Natural killer cell (primary cell): ENCODE results near the gene BCL2L2. TPM values are rescaled to one million over a fixed set of nuclear protein-coding genes. Genes with fewer than 3 reads are reported as not detected.

Source experiments
- ATAC-seq, 3 donors: fragments of 150-1000 bp in 2 of 3; fragments of 200-7000 bp in 1 of 3; cut with Tn5 transposase; 1 replicate in 1 of 3; 2 replicates in 2 of 3; pipeline ENCODE4 v1.10.0; 2021; ENCODE audit warnings: mild to moderate bottlenecking in 2 of 3, moderate library complexity in 2 of 3
- DNase-seq, 2 donors: peaks; one replicate each; pipeline versions ENCODE4 v3.0.0 to v3.0.0-alpha.2; 2013 to 2021; ENCODE audit warnings: mixed read lengths in 1 of 2
- H3K27ac ChIP-seq: one replicate; pipeline ENCODE4 v1.5.1; 2013; ENCODE audit warnings: mild to moderate bottlenecking, low read length
- H3K27me3 ChIP-seq: one replicate; pipeline ENCODE4 v1.6.1; 2013; ENCODE audit warnings: low read length; ENCODE audit not compliant: control insufficient read depth, insufficient read depth
- H3K36me3 ChIP-seq: one replicate; pipeline ENCODE4 v1.6.1; 2013; ENCODE audit warnings: low read length; ENCODE audit not compliant: control insufficient read depth, insufficient read depth
- H3K4me1 ChIP-seq: one replicate; pipeline ENCODE4 v1.6.1; 2013; ENCODE audit warnings: low read length; ENCODE audit not compliant: control insufficient read depth, insufficient read depth
- H3K4me3 ChIP-seq: one replicate; pipeline ENCODE4 v1.5.1; 2013; ENCODE audit warnings: low read length
- H3K9me3 ChIP-seq: one replicate; pipeline ENCODE4 v1.6.1; 2013; ENCODE audit warnings: low read length; ENCODE audit not compliant: control insufficient read depth, insufficient read depth
- H3K27ac Mint-ChIP-seq, 2 donors: one replicate each; pipeline ENCODE4 v1.8.0; 2022; ENCODE audit warnings: mild to moderate bottlenecking in 2 of 2, mixed read lengths in 2 of 2, moderate library complexity in 1 of 2
- H3K27me3 Mint-ChIP-seq, 2 donors: one replicate each; pipeline ENCODE4 v1.8.0; 2022; ENCODE audit warnings: low read depth in 2 of 2, mixed read lengths in 2 of 2
- H3K36me3 Mint-ChIP-seq: one replicate; pipeline ENCODE4 v1.8.0; 2022; ENCODE audit warnings: mixed read lengths
- H3K4me1 Mint-ChIP-seq, 2 donors: one replicate each; pipeline ENCODE4 v1.8.0; 2022; ENCODE audit warnings: mixed read lengths in 2 of 2
- H3K4me3 Mint-ChIP-seq: one replicate; pipeline ENCODE4 v1.8.0; 2022; ENCODE audit warnings: mild to moderate bottlenecking, moderate library complexity, mixed read lengths
- H3K9me3 Mint-ChIP-seq, 2 donors: one replicate each; pipeline ENCODE4 v1.8.0; 2022; ENCODE audit warnings: mixed read lengths in 2 of 2
- WGBS: methylation state at CpG from one replicate; pipeline ENCODE4 v1.1.7; 2013; ENCODE audit warnings: missing lambda C conversion rate; ENCODE audit not compliant: insufficient coverage; 5-methylcytosine and 5-hydroxymethylcytosine counted together
- intact Hi-C: fragments of 100-400 bp; cut with micrococcal nuclease; formaldehyde crosslinking; loops from one replicate; pipeline ENCODE4 v1.14.2; 2022
- total RNA-seq, 4 donors: library from RNA; stranded (reverse); fragments of 120-200 nt in 1 of 4; gene quantifications; one replicate each; pipeline versions ENCODE4 v1.2.3 to v1.2.4, GENCODE V29; 2013 to 2022
- TF ChIP-seq, protein P1 (sequence below): fragments of 200-600 bp; IDR thresholded peaks from one replicate; pipeline ENCODE4 v1.8.0; 2022; ENCODE audit warnings: antibody characterized with exemption

Gene BCL2L2
- total RNA-seq, 3 donors from 2014 or later (not counting 1 experiment from before 2014, with no cell fraction given) = 13.8 to 25.3 (median 14.4) TPM

DNA sequence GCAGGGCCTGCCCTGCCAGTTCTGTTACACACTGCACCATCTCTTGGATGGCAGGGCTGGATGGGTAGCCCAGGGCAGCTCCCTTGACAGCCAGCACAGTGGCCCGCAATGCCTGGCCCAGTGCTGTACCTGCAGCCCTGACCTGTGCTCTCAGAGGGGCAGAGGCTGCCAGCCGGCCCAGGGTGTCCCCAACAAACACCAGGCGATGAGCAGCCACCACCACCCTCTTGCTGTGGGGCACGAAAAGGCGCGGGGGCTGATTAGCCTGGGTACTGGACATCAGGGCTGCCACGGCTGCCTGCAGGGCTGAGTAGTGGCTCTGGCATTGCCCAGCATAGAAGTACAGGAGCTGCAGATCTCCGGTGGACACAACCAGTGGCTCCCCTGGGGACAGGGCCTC, 50.6 kb downstream of the BCL2L2 start:
- Mint-ChIP-seq H3K9me3 (no peaks in the 10 kb centered on the region), H3K4me3 (no peak overlapping the region), H3K4me1 (peaks cover 7% of the 10 kb centered on the region in 2 donors), H3K36me3 (no peaks in the 10 kb centered on the region), H3K27me3 (peaks cover 30 to 31% of the 10 kb centered on the region in 2 donors), H3K27ac (no peak overlapping the region)
- Histone ChIP-seq H3K4me1 (peaks cover 6% of the 10 kb centered on the region), H3K36me3 (no peaks in the 10 kb centered on the region), H3K27ac (no peak overlapping the region), H3K4me3 (no peak overlapping the region), H3K27me3 (peaks cover 10% of the 10 kb centered on the region), H3K9me3 (no peaks in the 10 kb centered on the region)
- TF ChIP-seq, protein P1, sequence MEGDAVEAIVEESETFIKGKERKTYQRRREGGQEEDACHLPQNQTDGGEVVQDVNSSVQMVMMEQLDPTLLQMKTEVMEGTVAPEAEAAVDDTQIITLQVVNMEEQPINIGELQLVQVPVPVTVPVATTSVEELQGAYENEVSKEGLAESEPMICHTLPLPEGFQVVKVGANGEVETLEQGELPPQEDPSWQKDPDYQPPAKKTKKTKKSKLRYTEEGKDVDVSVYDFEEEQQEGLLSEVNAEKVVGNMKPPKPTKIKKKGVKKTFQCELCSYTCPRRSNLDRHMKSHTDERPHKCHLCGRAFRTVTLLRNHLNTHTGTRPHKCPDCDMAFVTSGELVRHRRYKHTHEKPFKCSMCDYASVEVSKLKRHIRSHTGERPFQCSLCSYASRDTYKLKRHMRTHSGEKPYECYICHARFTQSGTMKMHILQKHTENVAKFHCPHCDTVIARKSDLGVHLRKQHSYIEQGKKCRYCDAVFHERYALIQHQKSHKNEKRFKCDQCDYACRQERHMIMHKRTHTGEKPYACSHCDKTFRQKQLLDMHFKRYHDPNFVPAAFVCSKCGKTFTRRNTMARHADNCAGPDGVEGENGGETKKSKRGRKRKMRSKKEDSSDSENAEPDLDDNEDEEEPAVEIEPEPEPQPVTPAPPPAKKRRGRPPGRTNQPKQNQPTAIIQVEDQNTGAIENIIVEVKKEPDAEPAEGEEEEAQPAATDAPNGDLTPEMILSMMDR = no peak
- WGBS = 90% methylated on average over 8 of the region's 8 CpGs
- no peak for DNase-seq
- intact Hi-C loops = no loop called here
- ATAC-seq = no peak

DNA sequence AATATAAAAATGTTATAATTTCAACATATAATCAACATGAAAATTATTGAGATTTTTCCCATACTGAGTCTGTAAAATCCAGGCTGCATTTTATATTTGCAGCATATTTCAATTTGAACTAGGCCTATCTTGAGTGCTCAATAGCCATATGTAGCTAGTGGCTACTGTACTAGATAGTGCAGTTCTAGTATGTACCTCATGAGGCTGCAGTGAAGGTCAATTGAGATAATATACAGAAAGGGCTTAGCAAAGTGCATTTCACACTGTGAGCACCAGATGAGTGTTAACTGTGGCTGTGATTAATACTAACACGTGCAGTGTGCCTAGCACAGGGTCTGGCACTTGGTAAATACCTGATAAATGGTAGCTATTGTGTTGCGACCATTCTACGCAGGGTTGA, 51.4 kb downstream of the BCL2L2 start:
- Mint-ChIP-seq H3K4me3 (no peak overlapping the region), H3K4me1 (peaks cover 4% of the 10 kb centered on the region in 2 donors), H3K27me3 (peaks cover 26 to 29% of the 10 kb centered on the region in 2 donors), H3K27ac (no peak overlapping the region), H3K9me3 (no peaks in the 10 kb centered on the region), H3K36me3 (no peaks in the 10 kb centered on the region)
- TF ChIP-seq, protein P1 = no peak
- DNase-seq = no peak
- 88% methylated on average over 3 of the region's 3 CpGs for WGBS
- Histone ChIP-seq H3K27ac (no peak overlapping the region), H3K4me1 (no peaks in the 10 kb centered on the region), H3K36me3 (no peaks in the 10 kb centered on the region), H3K27me3 (peaks cover 9% of the 10 kb centered on the region), H3K9me3 (no peaks in the 10 kb centered on the region), H3K4me3 (no peak overlapping the region)
- no peak for ATAC-seq
- intact Hi-C loops = no loop called here

DNA sequence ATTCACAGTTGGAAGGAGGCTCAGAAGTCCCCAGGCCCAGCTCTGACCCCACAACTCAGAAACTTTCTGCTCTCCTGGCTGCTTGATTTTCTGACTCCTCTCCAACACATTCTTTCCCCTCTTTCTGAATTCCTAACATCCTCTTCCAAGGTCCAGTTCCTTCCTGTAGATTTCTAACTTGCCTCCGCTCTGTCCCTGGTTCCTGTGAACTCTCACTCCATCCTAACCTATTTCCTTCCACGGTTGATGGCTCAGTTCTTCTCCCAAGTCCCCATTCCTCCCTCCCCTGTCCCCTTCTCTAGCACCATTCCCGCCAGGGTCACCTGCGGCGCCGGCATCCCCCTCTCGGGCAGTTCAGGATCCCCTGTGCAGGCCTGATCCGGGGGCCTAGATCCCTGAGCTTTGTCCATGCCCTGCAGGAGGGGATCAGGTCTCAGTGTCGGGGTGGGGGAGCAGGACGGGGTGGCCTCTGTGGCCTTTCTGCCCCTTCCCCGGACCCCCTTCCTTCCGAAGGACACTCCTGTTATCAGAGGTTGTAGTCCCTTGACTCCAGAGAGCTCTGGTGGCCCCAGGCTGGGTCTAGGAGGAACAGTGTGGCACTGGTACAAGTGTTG, 52.0 kb downstream of the BCL2L2 start:
- ATAC-seq (no peak), DNase-seq (no peak)
- intact Hi-C loops = no loop called here
- no peaks in the 10 kb centered on the region for H3K9me3 Mint-ChIP-seq
- TF ChIP-seq, protein P1 = no peak
- Histone ChIP-seq H3K9me3 (no peaks in the 10 kb centered on the region), H3K4me3 (no peak overlapping the region), H3K4me1 (no peaks in the 10 kb centered on the region), H3K27me3 (peaks cover 4% of the 10 kb centered on the region), H3K36me3 (no peaks in the 10 kb centered on the region), H3K27ac (no peak overlapping the region)
- no peaks in the 10 kb centered on the region for H3K36me3 Mint-ChIP-seq
- H3K4me1 Mint-ChIP-seq = no peaks in the 10 kb centered on the region
- no peak overlapping the region for H3K4me3 Mint-ChIP-seq
- H3K27me3 Mint-ChIP-seq = peaks cover 20 to 23% of the 10 kb centered on the region in 2 donors
- 83% methylated on average over 12 of the region's 12 CpGs for WGBS
- H3K27ac Mint-ChIP-seq = no peak overlapping the region

DNA sequence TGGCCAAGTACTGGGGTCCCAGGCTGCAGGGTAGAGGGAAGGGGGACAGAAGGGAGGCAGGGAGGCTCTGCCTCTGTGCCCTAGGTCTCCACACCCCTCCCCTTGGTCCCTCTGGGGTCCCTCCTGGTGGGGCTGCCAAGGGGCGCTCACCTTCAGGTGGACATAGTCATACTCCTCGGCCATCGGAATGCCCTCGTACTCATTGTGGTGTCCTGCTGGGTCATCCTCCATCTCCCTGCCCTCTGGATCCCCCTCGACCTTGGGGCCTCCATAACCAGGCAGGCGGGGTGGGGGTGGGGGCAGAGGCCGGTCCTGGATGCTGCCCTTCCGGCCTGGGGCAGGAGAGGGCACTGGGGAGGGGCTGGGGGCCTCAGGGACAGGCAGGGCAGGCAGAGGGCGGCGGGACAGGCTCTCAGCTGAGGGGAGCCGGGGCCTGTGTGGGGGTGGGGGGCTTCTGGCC, 52.6 kb downstream of the BCL2L2 start:
- no peak for ATAC-seq
- Mint-ChIP-seq H3K27me3 (peaks cover 17 to 18% of the 10 kb centered on the region in 2 donors), H3K4me1 (no peaks in the 10 kb centered on the region), H3K27ac (no peak overlapping the region), H3K9me3 (no peaks in the 10 kb centered on the region), H3K36me3 (no peaks in the 10 kb centered on the region), H3K4me3 (no peak overlapping the region)
- Histone ChIP-seq H3K4me1 (no peaks in the 10 kb centered on the region), H3K27ac (no peak overlapping the region), H3K9me3 (no peaks in the 10 kb centered on the region), H3K36me3 (no peaks in the 10 kb centered on the region), H3K4me3 (no peak overlapping the region), H3K27me3 (peaks cover 5% of the 10 kb centered on the region)
- TF ChIP-seq, protein P1 = no peak
- intact Hi-C loops = no loop called here
- no peak for DNase-seq
- 85% methylated on average over 11 of the region's 11 CpGs for WGBS
